ENCODE data around the gene TACC2.

The TACC2 gene

GRCh38 chr10:122173766-122174435 lies 184.9 kb downstream of the TACC2 start:
- no peak for DNase-seq

GRCh38 chr10:122176232-122177213 lies 187.6 kb downstream of the TACC2 start:
- DNase-seq = no peak

GRCh38 chr10:122178655-122179054 lies 189.7 kb downstream of the TACC2 start:
- no peak for DNase-seq

GRCh38 chr10:122181041-122181732 lies 192.2 kb downstream of the TACC2 start:
- DNase-seq = no peak

- DNase-seq = no peak
These were observed 192.9 kb downstream of the TACC2 start for GRCh38 chr10:122181876-122182275.

- no peak for DNase-seq
These were observed 193.3 kb downstream of the TACC2 start for GRCh38 chr10:122182308-122182707.

- DNase-seq = no peak
These were observed 195.3 kb downstream of the TACC2 start for GRCh38 chr10:122184254-122184653.

GRCh38 chr10:122185643-122186042 lies 196.7 kb downstream of the TACC2 start:
- no peak for DNase-seq

GRCh38 chr10:122186816-122187810 lies 198.2 kb downstream of the TACC2 start:
- DNase-seq = no peak

GRCh38 chr10:122188706-122189105 lies 199.7 kb downstream of the TACC2 start:
- DNase-seq = no peak

GRCh38 chr10:122189185-122189584 lies 200.2 kb downstream of the TACC2 start:
- no peak for DNase-seq

- no peak for DNase-seq
These were observed 201.4 kb downstream of the TACC2 start for GRCh38 chr10:122190176-122190943.

GRCh38 chr10:122191936-122192541 lies 203.1 kb downstream of the TACC2 start:
- DNase-seq = no peak

GRCh38 chr10:122194251-122194650 lies 205.3 kb downstream of the TACC2 start:
- DNase-seq = no peak

GRCh38 chr10:122196218-122196617 lies 207.3 kb downstream of the TACC2 start:
- DNase-seq = no peak

GRCh38 chr10:122197611-122198222 lies 208.8 kb downstream of the TACC2 start:
- no peak for DNase-seq

GRCh38 chr10:122198631-122199030 lies 209.7 kb downstream of the TACC2 start:
- DNase-seq = no peak

- no peak for DNase-seq
These were observed 210.1 kb downstream of the TACC2 start for GRCh38 chr10:122199070-122199469.

- DNase-seq = no peak
These were observed 210.7 kb downstream of the TACC2 start for GRCh38 chr10:122199689-122200088.

GRCh38 chr10:122201401-122201800 lies 212.4 kb downstream of the TACC2 start:
- DNase-seq = no peak
